Calu3 (cell line): ENCODE data around the gene SULT2B1. TPM values are rescaled to one million over a fixed set of nuclear protein-coding genes. Genes with fewer than 3 reads are reported as not detected.

Experiments
- BruUV-seq: library from RNA; stranded (reverse); fragments of 400-500 nt; replicated peaks from 2 replicates; lab custom pipeline; 2021; lab: Mats Ljungman, UMichigan
- CTCF ChIA-PET: fragments of 300-600 bp; sonication (Branson Sonifier 250); formaldehyde crosslinking; loops from one replicate; lab custom pipeline; 2022; ENCODE audit warnings: antibody characterized with exemption; lab: Charles Lee
- DNase-seq: peaks from one replicate; pipeline ENCODE4 v3.0.0; 2022
- H3K27ac Mint-ChIP-seq: one replicate; pipeline ENCODE4 v1.8.0; 2022; ENCODE audit warnings: mixed read lengths; ENCODE audit not compliant: unreplicated experiment
- H3K27me3 Mint-ChIP-seq: one replicate; pipeline ENCODE4 v1.8.0; 2022; ENCODE audit warnings: mixed read lengths; ENCODE audit not compliant: unreplicated experiment
- H3K36me3 Mint-ChIP-seq: one replicate; pipeline ENCODE4 v1.8.0; 2022; ENCODE audit warnings: mild to moderate bottlenecking, moderate library complexity, mixed read lengths; ENCODE audit not compliant: insufficient read depth, unreplicated experiment
- H3K4me1 Mint-ChIP-seq: one replicate; pipeline ENCODE4 v1.8.0; 2022; ENCODE audit warnings: mild to moderate bottlenecking, low read depth, mixed read lengths; ENCODE audit not compliant: unreplicated experiment
- H3K4me3 Mint-ChIP-seq: one replicate; pipeline ENCODE4 v1.8.0; 2022; ENCODE audit warnings: mild to moderate bottlenecking, low read depth, moderate library complexity, mixed read lengths; ENCODE audit not compliant: unreplicated experiment
- H3K9me3 Mint-ChIP-seq: one replicate; pipeline ENCODE4 v1.8.0; 2022; ENCODE audit warnings: low read depth, mixed read lengths; ENCODE audit not compliant: unreplicated experiment
- CTCF ChIP-seq: fragments of 200-600 bp; IDR thresholded peaks from one replicate; pipeline ENCODE4 v1.8.0; 2022; ENCODE audit warnings: antibody characterized with exemption; ENCODE audit not compliant: unreplicated experiment
- intact Hi-C: fragments of 100-400 bp; cut with micrococcal nuclease; formaldehyde crosslinking; loops from one replicate; pipeline ENCODE4 v1.10.0; 2022; ENCODE audit not compliant: unreplicated experiment
- total RNA-seq: library from RNA; stranded (reverse); gene quantifications from 2 replicates; pipeline ENCODE4 v1.2.3, GENCODE V29; 2022

The SULT2B1 gene
- total RNA-seq, 1 experiment from 2014 or later = not detected

- Mint-ChIP-seq H3K9me3 (no peaks in the 10 kb centered on the region), H3K4me3 (peak overlapping the region; percentile 94), H3K27ac (peak overlapping the region; percentile 100), H3K36me3 (peaks cover 66% of the 10 kb centered on the region), H3K27me3 (no peaks in the 10 kb centered on the region), H3K4me1 (peaks cover 54% of the 10 kb centered on the region)
- TSS peak; percentile 83 for BruUV-seq
- DNase-seq = no peak
- CTCF ChIA-PET = interaction anchor here (0.8 to 1.4 kb wide), 2 partner anchors 9 to 19 kb away, joined by 3 to 5 read pairs; partner anchors contain the start of gene DBP
- no peak for TF ChIP-seq CTCF
- intact Hi-C loops = no loop called here
These were observed 66.4 kb downstream of the SULT2B1 start for GRCh38 chr19:48618278-48618915.

GRCh38 chr19:48618916-48619691, 67.1 kb downstream of the SULT2B1 start, which contains the start of the genes RPL18 and SPHK2:
Gene RPL18, minus strand, starts transcription at chr19:48619178. Its CDS starts 35 bp downstream, at chr19:48619143.
Gene SPHK2, plus strand, starts transcription at chr19:48619506. Its CDS starts 1,009 bp downstream, at chr19:48620515.
- intact Hi-C loops = no loop called here
- CTCF ChIA-PET = interaction anchor here (0.5 to 1.4 kb wide), 3 partner anchors 10 to 91 kb away, joined by 3 to 5 read pairs (median 5); partner anchors contain the start of gene DBP
- BruUV-seq = no TSS peak
- Mint-ChIP-seq H3K27me3 (no peaks in the 10 kb centered on the region), H3K27ac (peak within 1 kb of the TSS; percentile 100), H3K36me3 (peaks cover 64% of the 10 kb centered on the region), H3K4me3 (peak within 1 kb of the TSS; percentile 94), H3K9me3 (no peaks in the 10 kb centered on the region), H3K4me1 (peaks cover 52% of the 10 kb centered on the region)
- no peak for TF ChIP-seq CTCF
- peak; percentile 98 for DNase-seq

GRCh38 chr19:48619692-48620585, 68.0 kb downstream of the SULT2B1 start:
- peaks cover 58% of the 10 kb centered on the region for H3K36me3 Mint-ChIP-seq
- intact Hi-C loops = no loop called here
- H3K27me3 Mint-ChIP-seq = no peaks in the 10 kb centered on the region
- peak overlapping the region; percentile 94 for H3K4me3 Mint-ChIP-seq
- peak overlapping the region; percentile 100 for H3K27ac Mint-ChIP-seq
- CTCF ChIA-PET = interaction anchor here (0.6 to 1.4 kb wide), 2 partner anchors 11 to 36 kb away, joined by 3 to 5 read pairs; no protein-coding TSS in a partner anchor
- DNase-seq = no peak
- TF ChIP-seq CTCF = no peak
- no peaks in the 10 kb centered on the region for H3K9me3 Mint-ChIP-seq
- peaks cover 47% of the 10 kb centered on the region for H3K4me1 Mint-ChIP-seq
- TSS peak; percentile 67 for BruUV-seq
